C4-2B (cell line): Measurements from ENCODE around the gene YAE1.

Experiments used
- ZFX ChIP-seq: fragments of 450-650 bp; IDR thresholded peaks from 2 replicates; pipeline ENCODE4 v1.6.1; 2017
- TF ChIP-seq, protein P1 (sequence below): fragments of 450-650 bp; conservative IDR thresholded peaks from 2 replicates; pipeline ENCODE4 v1.5.1; 2017; ENCODE audit warnings: mild to moderate bottlenecking

DNA sequence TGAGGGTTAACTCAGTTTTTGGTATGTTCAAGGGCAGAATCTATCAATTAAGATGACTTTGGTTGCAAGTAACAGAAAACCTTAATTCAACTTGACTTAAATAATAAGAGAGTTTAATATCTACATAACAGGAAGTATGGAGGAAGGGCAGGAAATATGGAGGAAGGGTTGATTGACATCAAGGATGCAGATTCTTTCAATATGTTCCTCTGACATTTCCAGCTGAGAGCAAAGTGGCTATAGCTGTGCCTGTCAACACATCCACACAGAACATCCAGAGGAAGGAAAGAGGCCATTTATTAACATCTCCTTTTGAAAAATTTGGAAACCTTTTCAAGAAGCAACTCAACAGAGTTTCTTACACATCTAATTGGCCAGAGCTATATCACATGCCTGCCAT lies 37.7 kb downstream of the YAE1 start:
- TF ChIP-seq, protein P1, sequence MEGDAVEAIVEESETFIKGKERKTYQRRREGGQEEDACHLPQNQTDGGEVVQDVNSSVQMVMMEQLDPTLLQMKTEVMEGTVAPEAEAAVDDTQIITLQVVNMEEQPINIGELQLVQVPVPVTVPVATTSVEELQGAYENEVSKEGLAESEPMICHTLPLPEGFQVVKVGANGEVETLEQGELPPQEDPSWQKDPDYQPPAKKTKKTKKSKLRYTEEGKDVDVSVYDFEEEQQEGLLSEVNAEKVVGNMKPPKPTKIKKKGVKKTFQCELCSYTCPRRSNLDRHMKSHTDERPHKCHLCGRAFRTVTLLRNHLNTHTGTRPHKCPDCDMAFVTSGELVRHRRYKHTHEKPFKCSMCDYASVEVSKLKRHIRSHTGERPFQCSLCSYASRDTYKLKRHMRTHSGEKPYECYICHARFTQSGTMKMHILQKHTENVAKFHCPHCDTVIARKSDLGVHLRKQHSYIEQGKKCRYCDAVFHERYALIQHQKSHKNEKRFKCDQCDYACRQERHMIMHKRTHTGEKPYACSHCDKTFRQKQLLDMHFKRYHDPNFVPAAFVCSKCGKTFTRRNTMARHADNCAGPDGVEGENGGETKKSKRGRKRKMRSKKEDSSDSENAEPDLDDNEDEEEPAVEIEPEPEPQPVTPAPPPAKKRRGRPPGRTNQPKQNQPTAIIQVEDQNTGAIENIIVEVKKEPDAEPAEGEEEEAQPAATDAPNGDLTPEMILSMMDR: no peak
- TF ChIP-seq ZFX: no peak
